GM18508 (cell line): Measurements from ENCODE around the gene TMEM132D.

Source experiments
- ATAC-seq: cut with Tn5 transposase; IDR thresholded peaks from one replicate; pipeline ENCODE4 v1.9.1; 2021; ENCODE audit warnings: moderate number of reproducible peaks; ENCODE audit not compliant: insufficient read depth, unreplicated experiment

Gene TMEM132D

DNA sequence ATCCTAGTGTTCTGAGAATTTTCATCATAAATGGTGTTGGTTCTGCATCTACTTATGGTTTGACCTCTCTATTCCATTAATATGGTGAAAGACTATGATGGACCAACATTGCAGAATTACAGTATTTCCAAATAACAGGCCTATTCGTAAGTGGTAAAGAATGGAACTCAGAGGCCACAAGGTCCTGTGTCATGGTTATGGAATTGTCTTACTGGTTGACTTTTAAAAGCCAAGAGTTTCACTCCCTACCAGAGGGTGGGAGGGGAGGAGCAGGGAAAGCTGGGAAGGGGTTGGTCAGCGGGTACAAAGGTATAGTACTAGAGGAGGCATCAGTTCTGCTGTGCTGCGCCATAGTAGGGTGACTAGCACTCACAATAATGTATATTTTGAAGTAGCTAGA lies 153.4 kb downstream of the TMEM132D start:
- ATAC-seq: no peak

DNA sequence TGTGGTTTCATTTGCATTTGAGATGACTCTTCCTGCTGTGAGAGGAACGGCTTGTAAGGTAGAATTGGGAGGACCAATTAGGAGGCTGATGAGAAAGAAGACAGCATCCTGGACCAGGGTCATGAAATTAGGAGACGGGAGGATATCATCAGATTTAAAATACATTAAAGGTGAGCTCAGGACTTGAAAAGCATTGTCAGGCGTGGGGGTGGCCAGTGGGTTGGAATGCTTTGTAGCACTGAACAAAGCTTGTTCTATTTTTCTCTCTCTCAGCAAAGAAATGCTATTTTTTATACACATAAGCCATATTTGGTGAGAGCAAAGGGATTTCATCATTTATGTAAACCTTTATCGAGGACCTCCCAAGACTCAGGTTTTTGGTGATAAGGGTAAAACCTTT lies 157.5 kb downstream of the TMEM132D start:
- ATAC-seq: no peak

DNA sequence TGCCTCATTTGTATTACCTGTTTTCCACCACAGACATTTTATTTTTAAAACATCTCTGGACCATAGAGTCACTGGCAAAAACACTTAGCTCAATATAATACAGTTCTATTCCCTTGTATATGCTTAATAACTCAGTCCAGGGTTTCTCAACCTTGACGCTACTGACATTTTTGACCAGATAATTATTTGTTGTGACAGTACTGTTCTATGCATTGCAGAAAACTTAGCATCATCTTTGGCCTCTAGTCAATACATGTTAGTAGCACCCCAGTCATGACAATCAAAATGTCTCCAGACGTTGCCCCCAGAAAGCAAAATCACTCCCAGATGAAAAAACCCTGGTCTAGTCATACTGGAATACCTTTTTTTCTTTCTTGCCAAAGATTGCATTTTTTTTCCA lies 174.7 kb downstream of the TMEM132D start:
- no peak for ATAC-seq

DNA sequence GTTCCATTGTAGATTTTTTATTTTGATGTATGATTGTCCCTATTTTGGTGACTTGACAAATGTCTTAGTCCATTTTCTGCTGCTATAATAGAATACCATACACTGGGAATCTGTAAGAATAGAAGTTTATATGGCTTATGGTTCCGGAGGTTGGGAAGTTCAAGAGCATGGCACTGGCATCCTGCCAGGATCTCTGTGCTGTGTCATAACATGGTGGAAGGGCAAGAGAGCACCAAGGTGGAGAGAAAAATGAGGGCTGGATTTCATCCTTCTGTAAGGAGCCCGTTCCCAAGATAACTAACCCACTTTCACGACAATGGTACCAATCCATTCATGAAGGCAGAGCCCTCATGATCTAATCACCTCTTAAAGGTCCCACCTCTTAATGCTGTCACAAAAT lies 176.7 kb downstream of the TMEM132D start:
- ATAC-seq: no peak

DNA sequence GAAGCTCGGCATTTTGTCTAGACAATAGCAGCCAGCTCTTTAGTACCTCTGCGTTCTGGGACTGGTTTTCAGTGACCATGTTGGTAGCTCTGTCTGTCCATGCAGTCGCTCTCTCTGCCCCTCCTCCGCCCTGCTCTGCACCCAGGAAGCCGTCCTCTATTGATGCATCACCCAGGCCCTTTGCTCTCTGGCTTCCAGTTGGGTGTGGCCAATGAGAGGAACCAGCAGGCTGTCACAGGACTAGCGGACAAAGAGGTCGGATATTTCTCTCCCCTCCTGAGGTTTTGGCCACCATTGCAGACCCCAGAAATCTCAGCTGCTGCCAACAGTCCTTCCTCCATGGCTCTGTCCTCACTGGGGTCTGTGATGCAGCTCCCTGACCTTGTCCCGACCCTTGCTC lies 180.6 kb downstream of the TMEM132D start:
- ATAC-seq: no peak

DNA sequence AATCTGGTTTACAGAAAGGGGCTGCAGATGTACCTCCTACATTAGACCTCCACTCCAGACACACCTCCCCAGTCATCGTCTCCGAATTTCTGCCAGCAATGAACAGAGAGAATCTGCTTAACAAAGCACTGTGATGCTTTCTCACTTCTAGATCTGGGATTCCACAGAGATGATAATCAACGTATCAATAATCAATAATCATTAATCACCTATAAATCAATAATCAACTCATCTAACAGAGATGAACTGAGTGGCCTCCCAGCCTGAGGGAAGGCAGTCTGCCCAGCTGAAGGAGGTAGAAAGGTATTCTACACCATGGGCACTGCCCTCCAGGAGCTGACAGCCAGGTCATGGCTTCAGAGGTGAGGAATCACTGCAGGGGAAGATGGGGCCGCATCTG lies 183.2 kb downstream of the TMEM132D start:
- ATAC-seq: no peak

DNA sequence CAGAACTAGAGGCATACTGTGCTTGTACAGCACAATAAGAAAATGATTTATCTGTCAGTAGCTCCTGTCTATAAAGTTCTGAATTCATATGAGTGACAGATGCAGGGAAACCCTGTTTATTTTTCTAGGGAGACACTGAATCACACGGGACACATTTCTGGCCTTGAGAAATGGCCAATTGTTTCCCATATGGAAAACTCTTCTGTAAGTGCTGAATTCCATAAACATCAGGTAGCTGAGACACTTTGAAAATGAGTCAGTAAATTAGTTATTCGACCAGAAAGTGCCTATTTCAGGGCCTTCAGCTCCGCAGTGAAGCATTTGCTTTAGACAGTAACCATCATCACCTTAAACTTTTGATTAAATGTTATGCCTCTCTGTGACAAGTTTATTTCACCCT lies 184.4 kb downstream of the TMEM132D start:
- ATAC-seq: no peak

DNA sequence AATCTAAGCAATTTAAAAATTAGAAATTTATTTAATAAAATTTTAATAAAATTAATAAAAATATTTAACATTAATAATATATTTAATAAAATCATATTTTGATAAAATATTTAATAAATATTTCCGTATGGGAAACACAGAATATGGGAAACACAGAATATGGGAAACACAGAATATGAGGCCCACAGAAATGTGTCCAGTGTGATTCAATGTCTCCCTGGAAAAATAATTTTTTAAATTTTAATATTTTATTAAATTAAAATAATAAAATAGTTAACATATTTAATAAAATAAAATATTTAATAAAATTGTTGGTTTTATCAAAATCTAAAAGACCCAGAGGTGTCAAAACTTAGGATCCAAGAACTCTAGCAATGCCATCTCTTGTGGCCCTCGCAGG lies 186.4 kb downstream of the TMEM132D start:
- no peak for ATAC-seq

DNA sequence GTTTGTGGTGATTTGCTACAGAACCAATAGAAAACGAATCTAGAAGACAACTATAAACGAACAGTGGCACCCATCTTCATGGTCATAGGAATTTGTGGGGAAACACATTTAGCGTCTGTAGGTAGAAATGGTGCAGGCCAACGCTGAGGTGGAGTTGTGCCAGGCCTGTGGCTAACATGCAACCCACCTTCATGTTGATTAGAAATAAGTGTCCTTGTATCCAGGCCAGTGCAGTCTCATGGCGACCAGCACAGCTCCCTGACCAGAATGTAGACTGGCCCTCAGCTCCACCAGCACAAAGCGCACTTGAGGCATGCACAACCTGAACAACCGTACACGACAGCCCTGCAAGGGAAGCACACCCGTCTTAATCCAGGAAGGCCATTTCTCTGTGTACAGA lies 187.0 kb downstream of the TMEM132D start:
- no peak for ATAC-seq

DNA sequence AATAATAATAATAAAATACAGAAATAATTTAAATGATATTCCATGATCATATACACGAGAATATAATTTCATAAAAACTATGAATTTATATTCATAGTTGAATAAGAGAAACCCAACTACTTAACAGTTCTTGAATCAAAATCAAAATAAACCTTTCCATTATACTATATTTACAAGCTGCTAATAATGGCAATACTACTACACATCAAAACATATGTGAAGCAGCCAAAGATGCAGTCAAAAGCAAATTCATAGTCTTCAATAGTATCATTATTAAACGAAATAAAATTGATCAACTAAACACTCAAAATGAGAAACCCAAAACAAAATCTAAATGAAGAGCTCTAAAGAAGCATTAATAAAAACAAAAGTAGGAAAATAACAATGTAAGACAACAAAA lies 197.1 kb downstream of the TMEM132D start:
- ATAC-seq: no peak

DNA sequence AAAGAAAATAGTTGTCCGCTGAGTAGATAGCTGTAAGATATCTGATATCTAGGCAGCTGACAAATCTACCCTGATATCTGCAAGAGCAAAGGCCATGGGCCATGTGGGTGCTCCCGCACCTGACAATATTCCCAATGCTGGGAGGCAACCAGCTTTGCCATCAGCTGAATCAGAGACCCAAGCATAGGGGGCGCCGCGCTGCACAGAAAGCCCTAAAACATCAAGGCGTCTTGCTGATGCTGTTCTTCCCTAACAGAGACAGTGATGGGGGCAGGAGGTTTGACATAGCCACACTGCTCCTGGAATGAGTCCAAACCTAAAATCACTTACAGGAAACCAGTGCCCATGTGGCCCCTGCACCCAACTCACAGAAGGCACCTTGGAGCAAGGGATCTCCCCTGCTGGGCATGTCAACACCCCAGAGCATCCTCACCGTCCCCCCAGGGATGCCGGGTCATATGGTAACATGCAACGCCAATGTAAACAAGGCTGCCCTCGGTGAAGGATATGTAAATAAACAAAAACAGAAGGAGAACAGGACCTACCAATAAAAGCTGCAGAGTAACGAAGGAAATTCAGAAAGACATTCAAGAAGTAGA lies 199.5 kb downstream of the TMEM132D start:
- ATAC-seq: no peak

DNA sequence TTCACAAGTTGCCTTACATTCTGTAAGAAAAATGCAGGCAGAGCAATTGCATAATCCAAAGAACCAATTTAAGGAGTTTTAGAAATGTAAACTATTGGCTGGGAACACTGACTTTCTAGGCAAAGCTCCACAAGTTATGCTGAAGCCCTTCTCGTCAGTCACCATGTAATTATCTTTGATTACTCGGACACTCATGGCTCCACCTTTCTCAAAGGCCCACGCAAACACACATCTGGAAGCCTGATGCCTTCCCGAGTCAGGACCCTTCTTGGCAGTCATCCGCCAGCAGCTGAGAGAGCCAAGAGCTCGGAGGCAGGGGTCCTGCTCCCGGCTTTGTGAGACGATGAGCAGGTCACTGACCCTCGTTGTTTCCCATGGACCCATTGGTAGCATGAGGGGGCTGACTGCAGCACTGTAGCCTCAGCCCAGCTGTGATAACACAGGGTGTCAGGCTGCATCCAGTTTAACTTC lies 202.2 kb downstream of the TMEM132D start:
- ATAC-seq: no peak

DNA sequence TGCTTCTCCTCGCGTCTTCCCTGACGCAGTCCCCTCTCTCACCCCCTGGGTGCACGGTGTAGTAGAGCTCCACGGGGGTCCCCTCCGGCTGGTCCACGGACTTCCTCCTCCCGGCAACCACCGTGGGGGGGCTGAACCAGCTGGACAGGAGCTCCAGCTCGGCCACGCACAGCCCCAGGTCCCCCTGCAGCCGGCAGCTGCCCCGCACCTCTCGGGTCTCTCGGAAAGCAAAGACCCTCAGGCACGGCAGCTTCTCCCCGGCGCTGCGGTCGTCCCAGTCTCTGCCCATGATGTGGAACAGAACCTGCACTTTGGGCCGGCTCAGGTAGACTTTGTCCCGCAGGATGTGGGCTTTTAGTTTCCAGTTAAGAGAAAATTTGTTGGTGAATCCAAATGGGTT lies 203.8 kb downstream of the TMEM132D start:
- no peak for ATAC-seq

DNA sequence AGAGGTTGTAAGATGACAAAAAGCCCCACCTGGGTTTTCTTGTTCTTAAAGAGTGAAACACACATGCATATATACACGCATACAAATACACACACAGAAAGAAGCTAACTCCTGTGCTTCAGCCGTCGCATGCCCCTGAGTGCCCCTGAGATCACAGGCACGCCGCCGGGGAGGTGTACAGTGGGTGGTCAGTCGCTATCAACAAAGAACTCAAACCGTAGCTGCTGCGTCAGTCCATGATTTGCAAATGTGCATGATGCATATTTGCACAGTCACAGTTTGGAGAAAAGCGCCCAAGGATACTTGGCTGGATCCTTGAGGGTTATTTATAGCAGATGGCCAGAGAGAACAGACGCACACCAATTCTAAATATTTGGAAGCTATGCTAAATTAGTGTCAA lies 206.9 kb downstream of the TMEM132D start:
- no peak for ATAC-seq

DNA sequence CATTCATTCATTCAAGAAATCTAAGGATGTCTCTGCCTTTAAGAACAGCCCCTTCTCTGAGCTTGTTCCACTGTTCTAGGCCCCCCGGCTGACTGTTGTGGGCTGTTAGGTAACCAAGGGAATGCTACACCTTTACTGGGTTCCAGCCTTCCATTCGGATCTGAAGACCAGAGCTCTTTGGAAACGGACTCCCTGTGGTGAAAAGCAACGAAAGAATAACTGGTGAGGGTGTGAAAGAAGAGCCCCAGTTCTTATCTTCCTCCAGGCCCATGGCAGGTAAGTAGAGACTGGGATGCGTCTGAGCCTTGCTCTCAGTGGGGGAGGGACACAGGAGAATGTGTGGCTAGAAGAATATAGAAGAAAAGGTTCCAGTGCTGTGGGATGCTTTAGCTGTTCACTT lies 207.4 kb downstream of the TMEM132D start:
- ATAC-seq: no peak

DNA sequence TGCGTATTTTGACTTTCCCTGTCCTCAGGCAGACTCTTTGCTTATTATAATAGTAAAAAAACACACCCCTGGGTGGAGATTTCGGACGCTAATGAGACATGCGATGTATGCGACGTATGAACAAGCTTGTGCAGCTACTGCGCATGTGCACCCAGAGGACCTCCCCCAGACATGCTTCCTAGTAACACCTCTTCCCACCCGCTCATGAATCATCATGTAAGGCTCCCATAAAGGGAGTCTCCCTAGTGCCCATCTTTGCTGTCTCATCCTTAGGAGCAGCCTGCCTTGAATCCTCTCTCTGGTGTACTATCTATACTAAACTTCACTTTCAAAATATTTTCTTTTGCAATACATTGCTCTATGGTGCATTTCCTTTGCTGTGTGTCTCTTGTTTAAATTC lies 210.1 kb downstream of the TMEM132D start:
- no peak for ATAC-seq

DNA sequence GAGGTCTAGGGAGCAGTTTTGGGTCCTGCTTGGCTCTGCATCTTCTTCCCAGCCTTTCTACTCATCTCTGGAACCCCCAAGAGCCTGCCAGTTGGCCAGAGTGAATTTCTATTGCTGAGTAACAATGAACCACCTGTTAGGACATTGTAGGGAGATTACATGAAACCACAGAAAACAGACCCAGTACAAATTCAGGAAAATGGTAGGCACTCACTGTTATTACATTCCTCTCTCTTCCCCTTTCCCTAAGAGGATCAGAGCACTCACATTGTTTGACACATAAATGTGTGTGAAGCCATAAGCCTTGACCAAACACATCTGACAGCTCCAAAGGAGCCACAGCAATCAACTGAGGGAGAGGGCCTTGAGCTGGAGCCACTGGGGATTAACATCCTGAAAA lies 216.1 kb downstream of the TMEM132D start:
- no peak for ATAC-seq

DNA sequence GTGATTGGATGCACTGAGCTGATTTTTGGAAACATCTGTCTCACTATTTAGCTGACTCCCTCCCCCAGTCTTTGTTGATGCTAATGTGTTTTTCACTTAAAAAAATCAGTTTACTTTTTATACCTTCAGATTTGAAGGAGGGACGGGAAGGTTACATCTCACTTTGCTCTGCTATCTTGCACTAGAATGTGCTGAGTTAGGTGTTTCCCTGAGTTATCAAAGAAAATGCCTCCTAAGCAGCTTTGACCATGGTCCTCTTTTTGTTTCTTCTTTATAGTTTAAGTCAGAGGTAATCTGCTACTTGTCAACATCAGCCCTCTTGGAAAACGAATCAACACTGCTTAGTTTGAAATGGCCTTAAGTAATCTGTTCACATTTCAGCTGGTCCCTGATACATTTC lies 222.0 kb downstream of the TMEM132D start:
- ATAC-seq: no peak

DNA sequence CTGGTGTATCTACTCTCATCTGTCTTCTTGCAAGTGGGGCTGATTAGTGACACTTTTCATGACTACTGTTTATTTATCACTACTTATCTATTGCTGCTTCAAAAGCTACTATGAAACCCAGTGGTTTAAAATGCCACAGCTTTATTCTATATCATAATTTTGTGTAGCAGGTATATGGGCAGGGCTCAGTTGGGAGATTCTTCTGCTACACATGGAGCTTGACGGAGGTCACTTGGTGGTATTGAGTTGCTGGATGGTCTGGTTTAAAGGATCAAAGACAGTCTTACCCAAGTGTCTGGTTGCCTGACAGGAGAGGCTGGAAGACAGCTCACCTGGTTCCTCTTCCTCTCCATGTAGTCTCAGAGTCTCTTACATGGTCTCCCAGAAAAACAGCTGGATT lies 222.7 kb downstream of the TMEM132D start:
- no peak for ATAC-seq

DNA sequence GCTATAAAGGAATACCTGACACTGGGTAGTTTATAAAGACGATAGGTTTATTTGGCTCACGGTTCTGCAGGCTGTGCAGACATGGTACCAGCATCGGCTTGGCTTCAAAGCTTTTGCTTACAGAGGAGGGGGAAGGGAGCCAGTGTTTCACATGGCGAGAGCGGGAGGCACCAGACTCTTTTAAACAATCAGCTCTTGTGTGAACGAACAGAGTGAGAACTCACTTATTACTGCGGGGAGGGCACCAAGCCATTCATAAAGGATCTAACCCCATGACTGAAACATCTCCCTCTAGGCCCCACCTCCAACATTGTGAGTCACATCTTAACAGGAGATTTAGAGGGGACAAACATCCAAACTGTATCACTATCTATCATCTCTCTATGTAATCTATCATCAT lies 227.4 kb downstream of the TMEM132D start:
- ATAC-seq: no peak

DNA sequence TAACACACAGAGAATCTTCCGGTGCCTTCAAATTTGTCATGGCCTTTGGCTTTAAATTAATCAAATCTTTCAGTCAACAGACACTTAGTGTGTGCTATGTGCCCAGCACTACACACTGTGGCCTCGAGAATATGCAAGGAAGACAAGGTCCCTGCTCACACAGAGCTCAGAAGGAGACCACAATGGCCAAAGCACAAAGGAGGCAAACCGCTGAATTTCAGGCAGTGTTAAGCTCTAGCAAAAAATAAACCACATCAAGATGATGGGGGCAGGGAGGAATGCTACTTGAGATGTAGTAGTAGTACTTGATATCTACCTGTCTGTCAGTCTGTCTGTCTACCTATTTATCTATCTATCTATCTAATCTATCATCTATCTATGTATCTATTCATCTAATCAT lies 227.9 kb downstream of the TMEM132D start:
- ATAC-seq: no peak

DNA sequence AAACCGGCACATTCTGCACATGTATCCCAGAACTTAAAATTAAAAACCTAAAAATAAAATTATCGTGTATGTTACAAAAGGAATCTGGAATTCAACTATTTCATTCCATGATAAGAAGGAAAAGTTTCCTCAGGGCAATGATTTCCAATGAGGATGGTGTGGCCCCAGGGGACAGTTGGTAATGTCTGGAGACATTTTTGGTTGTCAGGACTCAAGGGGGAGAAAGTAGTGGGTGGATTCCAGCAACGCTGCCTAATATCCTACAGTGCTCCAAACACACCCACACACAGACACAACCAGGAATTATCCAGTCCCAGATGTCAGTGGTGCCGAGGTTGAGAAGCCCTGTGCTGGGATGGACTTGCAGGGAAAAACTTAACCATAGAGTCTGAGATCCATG lies 228.3 kb downstream of the TMEM132D start:
- ATAC-seq: no peak

DNA sequence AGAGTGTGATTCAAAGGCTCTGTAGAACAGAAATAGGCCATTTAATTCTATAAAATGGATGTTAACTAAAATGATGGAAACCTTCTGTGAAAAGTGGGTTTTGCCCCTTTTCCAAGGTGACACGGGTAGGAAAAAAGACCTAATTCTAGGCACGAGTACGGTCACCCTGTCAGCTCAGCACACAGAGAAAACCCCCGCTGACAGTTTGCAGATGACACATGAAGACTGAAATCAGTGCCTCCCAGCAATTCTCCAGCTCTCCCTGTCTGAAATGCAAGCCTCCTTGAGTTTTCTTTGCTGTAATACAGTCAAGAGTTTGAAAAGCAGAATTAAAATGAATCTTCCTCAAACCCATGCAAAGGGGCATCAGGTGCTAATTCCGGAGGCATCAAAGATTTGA lies 230.0 kb downstream of the TMEM132D start:
- ATAC-seq: no peak
